ENCODE measurements around the gene AP2S1.

The AP2S1 gene

GRCh38 chr19:46862503-46862834, 11.8 kb upstream of the AP2S1 start:
- no peak for DNase-seq (ENCODE audit: low spot score)
- ChIA-PET CTCF (no interaction called here), POLR2A (ENCODE audit: low non-redundant PET) (no interaction called here)
- TF ChIP-seq CTCF (conservative IDR thresholded peaks at IDR 0.05; ENCODE audit: low read depth) = no peak
- peak overlapping the region; percentile 99 for H3K27ac ChIP-seq

- no peak for TF ChIP-seq CTCF (conservative IDR thresholded peaks at IDR 0.05; ENCODE audit: low read depth)
- ChIA-PET POLR2A (ENCODE audit: low non-redundant PET) (interaction anchor here (0.8 kb wide), 1 partner anchor 41 kb away, joined by 6 read pairs; no protein-coding TSS in a partner anchor), CTCF (interaction anchor here (1.2 to 1.6 kb wide), 3 partner anchors 22 to 140 kb away, joined by 3 to 5 read pairs (median 5); no protein-coding TSS in a partner anchor)
- DNase-seq (ENCODE audit: low spot score) = no peak
- H3K27ac ChIP-seq = peak overlapping the region; percentile 99
Observed at GRCh38 chr19:46861691-46862502, 11.3 kb upstream of the AP2S1 start.

- ChIA-PET POLR2A (ENCODE audit: low non-redundant PET) (interaction anchor here (0.8 kb wide), 1 partner anchor 42 kb away, joined by 6 read pairs; no protein-coding TSS in a partner anchor), CTCF (interaction anchor here (0.6 to 1.6 kb wide), 4 partner anchors 21 to 141 kb away, joined by 3 to 5 read pairs (median 4); no protein-coding TSS in a partner anchor)
- H3K27ac ChIP-seq = peak within 1 kb of the TSS; percentile 99
- peak; percentile 84 for DNase-seq (ENCODE audit: low spot score)
- TF ChIP-seq CTCF (conservative IDR thresholded peaks at IDR 0.05; ENCODE audit: low read depth) = no peak
Observed at GRCh38 chr19:46860846-46861690, 10.4 kb upstream of the AP2S1 start, which contains the start of gene ARHGAP35. Gene ARHGAP35, plus strand, starts transcription at chr19:46860997. Its CDS starts 57,679 bp downstream, at chr19:46918676.

- no peak for TF ChIP-seq CTCF (conservative IDR thresholded peaks at IDR 0.05; ENCODE audit: low read depth)
- ChIA-PET CTCF (interaction anchor here (0.6 to 1.6 kb wide), 2 partner anchors 112 to 131 kb away, joined by 3 to 4 read pairs; no protein-coding TSS in a partner anchor), POLR2A (ENCODE audit: low non-redundant PET) (no interaction called here)
- peak overlapping the region; percentile 99 for H3K27ac ChIP-seq
- peak; percentile 97 for DNase-seq (ENCODE audit: low spot score)
Observed at GRCh38 chr19:46860125-46860845, 9.6 kb upstream of the AP2S1 start.

GRCh38 chr19:46859637-46860124, 9.0 kb upstream of the AP2S1 start:
- no peak for DNase-seq (ENCODE audit: low spot score)
- no peak for TF ChIP-seq CTCF (conservative IDR thresholded peaks at IDR 0.05; ENCODE audit: low read depth)
- ChIA-PET POLR2A (ENCODE audit: low non-redundant PET) (interaction anchor here (0.6 kb wide), 1 partner anchor 54 kb away, joined by 4 read pairs; no protein-coding TSS in a partner anchor), CTCF (interaction anchor here (0.6 to 0.7 kb wide), 2 partner anchors 136 to 154 kb away, joined by 3 to 4 read pairs; no protein-coding TSS in a partner anchor)
- peak overlapping the region; percentile 99 for H3K27ac ChIP-seq
